ENCODE measurements around the gene TMEM176A.
A peak's percentile ranks its signal among the peaks of the same experiment; 100 is the strongest.

The TMEM176A gene

GRCh38 chr7:150820148-150820547, 19.6 kb downstream of the TMEM176A start:
- DNase-seq: no peak

- no peak for DNase-seq
Observed at GRCh38 chr7:150820578-150821198, 20.1 kb downstream of the TMEM176A start.

DNA sequence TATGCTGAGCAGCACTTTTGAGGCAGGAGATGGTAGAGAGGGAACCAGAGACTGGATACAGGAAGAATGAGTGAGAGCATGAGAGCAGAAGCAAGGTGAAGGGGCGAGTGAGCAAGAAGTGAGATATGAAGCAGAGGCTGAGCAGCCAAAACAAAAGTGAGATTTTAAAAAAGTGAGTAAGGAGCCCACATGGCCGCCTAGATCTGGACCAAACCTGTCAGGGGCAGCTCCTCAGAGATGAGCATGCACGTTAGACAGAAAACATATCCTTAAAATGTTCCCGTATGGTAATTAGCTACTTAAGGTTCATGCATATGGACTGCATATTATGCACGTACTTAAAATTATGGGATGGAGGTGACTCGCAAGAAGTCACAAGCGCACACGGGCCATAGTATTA, 22.5 kb downstream of the TMEM176A start:
- no peak for DNase-seq

DNA sequence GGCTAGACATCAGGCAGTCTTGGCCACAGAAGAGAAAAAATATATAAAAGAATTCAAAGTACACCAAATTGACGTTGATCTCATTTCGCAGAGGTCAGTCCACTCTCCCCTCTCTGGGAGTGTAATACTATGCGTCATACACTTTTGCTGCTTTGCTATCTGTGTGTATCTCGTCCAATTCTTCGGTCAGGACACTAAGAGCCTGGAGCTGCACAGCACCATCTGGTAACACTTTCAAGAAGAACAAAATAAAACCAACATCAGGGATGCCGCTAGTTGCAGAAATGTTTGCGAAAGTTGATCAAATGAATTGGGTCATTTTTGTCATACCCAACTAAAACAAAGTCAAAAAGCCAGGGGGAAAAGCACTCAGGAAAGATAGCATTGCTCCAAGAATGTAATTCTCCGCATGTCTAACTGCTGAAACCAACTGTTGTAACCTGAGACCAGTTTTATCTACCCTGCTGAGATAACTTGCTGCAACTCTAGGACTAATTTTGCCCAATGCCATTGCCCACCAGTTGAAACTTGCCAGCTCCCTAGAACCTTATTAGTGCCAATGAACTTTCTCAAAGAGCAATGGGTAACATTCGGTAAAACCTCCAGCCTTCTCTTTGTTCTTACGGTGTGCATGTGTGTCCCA, 23.0 kb downstream of the TMEM176A start:
- DNase-seq: no peak

DNA sequence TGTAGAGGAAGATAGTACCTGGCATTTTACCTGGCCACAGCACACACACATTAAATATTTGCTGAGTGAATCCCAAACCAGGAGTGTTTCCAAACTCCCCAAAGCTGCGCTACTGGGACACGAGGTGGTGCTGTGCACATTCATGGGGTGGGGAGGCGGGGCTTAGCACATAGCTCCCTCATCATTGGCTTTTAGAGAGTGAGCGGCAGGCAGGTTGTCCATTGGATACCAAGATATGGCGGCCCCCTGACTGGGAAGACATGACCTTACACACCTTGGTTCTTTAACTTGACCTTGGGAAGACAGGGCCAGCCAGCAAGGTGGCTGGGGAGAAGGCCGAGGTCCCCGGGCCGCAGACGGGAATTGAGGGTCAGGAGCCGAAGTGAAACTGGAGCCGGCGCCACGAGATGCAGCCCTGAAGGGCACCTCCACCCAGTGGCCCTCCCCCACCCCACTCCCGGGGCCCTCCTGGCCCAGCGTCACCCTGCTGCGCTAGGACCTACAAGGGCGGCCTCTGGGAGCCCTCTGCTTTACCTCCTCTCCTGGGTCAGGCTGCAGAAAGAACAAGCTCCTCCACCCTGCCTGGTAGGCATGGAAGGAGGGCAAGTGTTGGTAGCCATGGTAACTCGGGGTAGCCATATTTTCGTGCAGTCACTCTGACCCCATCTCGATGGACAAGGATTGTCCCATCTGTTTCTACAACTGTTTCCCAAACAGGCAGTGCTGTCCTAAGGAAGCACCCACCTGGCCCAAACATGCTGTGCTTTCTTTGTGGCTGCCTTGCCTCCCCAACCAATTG, 24.0 kb downstream of the TMEM176A start:
- DNase-seq: no peak

DNA sequence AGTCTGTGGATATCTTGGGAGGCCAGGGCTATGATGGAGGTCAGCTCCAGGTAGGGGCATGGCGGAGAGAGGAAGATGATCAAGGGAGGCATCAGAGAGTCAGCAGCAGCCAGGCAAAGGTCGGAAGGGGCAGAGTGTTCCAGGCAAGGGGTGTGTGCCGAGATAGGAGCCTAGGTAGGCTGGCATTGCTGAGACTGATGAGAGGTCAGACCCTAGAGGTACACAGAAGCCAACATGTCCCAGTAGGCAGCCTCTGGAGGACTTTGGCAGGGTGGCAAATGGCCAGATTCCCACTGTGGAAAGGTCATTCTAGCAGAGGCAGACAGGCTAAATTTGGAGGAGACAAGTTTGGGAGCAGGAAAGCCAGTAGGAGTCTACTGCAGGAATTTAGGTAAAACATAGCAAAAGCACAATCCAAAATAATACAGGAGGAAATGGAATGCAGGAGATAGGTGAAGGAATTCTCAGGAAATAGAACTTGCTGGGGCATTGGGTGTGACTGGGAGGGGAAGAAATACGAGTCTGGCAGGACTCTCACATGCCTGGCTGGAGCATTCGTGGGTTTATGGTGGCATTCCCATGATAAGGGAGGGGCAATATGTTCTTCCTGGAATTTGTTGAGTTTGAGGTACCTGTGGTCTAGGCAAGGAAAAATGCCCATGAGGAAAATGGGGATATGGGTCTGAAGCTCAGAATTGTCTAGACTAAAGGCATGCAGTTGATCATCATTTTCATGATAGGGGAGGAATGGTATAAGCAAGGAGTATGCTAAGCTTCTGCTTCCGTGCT, 25.7 kb downstream of the TMEM176A start:
- DNase-seq: no peak

- DNase-seq: no peak
Observed at GRCh38 chr7:150828384-150828783, 27.8 kb downstream of the TMEM176A start.

GRCh38 chr7:150829426-150829825, 28.9 kb downstream of the TMEM176A start:
- DNase-seq: no peak

DNA sequence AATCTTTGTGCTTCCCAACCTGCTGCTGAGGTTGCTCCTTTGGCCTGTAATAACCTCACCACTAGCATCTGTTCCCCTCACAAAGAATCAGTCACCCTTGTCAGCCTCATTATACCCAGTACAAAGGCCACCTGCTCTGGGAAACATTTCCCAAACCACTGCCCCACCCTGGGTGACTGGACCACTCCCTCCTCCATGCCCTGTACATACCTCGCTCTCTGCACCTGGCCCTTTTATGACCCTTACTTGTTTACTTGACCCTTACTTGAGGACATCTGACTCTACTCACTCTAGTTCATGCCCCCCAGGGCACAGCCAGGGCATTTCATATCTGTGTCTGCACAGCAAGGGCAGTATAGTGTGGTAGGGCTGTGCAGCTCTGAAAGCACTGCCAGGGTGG, 30.4 kb downstream of the TMEM176A start:
- no peak for DNase-seq

GRCh38 chr7:150831851-150832250, 31.3 kb downstream of the TMEM176A start:
- no peak for DNase-seq

- no peak for DNase-seq
Observed at GRCh38 chr7:150835019-150835418, 34.5 kb downstream of the TMEM176A start.

GRCh38 chr7:150835702-150836280, 35.2 kb downstream of the TMEM176A start:
- DNase-seq: no peak

GRCh38 chr7:150838965-150839650, 38.5 kb downstream of the TMEM176A start:
- peak; percentile 12 for DNase-seq

- DNase-seq: peak; percentile 26
Observed at GRCh38 chr7:150842018-150842417, 41.4 kb downstream of the TMEM176A start.

DNA sequence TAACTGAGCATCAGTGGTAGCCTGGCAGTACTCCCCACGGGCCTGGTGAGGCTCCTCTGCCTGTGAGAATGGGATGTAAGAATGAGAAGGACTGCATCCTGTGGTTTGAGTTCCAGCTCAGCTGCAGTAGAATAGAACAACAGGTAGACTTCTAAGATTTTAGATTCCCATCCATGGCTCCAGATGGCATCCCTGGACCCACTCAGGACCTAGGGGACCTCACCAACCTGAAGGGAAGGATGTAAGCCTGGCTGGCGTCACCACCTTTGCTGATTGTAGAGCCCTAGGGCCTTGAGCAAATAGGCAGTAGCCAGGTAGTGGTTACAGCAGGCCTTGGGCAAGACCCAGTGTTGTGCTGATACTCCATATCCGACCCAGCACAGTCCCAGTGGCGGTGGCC, 42.1 kb downstream of the TMEM176A start:
- peak; percentile 22 for DNase-seq

GRCh38 chr7:150845421-150845861, 44.9 kb downstream of the TMEM176A start:
- no peak for DNase-seq

GRCh38 chr7:150846291-150847115, 45.9 kb downstream of the TMEM176A start:
- peak; percentile 38 for DNase-seq

GRCh38 chr7:150847536-150847935, 47.0 kb downstream of the TMEM176A start:
- DNase-seq: peak; percentile 30

- peak; percentile 18 for DNase-seq
Observed at GRCh38 chr7:150848111-150848510, 47.5 kb downstream of the TMEM176A start.

DNA sequence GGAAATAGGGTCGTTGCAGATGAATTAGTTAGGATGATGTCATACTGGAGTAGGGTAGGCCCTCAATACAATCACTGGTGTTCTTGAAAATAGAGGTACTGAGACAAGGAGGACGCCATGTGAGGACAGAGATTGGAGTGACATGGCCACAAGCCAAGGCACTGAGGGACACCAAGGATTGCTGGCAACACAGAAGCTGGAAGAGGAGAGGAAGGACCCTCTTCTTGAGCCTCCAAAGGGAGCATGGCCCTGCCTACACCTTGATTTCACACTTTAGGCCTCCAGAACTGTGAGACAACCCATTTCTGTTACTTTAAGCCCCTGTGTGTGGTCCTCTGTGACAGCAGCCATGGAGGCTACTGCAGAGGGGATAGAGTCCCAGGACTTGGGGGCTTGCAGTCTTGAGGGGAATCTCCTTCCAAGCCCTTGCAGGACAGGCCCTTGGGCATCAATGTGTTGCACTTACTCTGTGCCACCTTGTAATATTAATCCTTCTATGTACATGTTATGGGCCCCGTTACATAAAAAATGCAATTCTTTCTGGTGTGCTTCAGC, 48.1 kb downstream of the TMEM176A start:
- peak; percentile 35 for DNase-seq
